ENCODE measurements around the gene ST7L. TPM values are rescaled to one million over a fixed set of nuclear protein-coding genes. Genes with fewer than 3 reads are reported as not detected.
A peak's percentile ranks its signal among the peaks of the same experiment; 100 is the strongest.

ST7L gene
- total and polyA plus RNA-seq, 9 of the 15 experiments (the other 6 are each of a cell fraction or from before 2014, with no cell fraction given): 9.0 to 32.5 (median 26.6) TPM

GRCh38 chr1:112575154-112575804 is 43.7 kb downstream of the ST7L start (continued):
- TF ChIP-seq PCBP2 (IDR thresholded peaks at IDR 0.05; ENCODE audit: low read depth, low read length, poor library complexity, severe bottlenecking) (no peak), HDAC1 (IDR thresholded peaks at IDR 0.05) (no peak; a peak in 1 of 4 replicates), PRMT5 (CRISPR knock-in tag; IDR thresholded peaks at IDR 0.05) (no peak), POLR3G (IDR thresholded peaks at IDR 0.05; ENCODE audit: extremely low read depth, insufficient read length, insufficient replicate concordance) (no peak), OTX1 (CRISPR knock-in tag; IDR thresholded peaks at IDR 0.05) (no peak), ETS1 (conservative IDR thresholded peaks at IDR 0.05; ENCODE audit: control insufficient read depth, low read depth, low read length) (no peak), SAFB2 (IDR thresholded peaks at IDR 0.05; ENCODE audit: borderline replicate concordance, low read depth, low read length, severe bottlenecking) (no peak), NUFIP1 (IDR thresholded peaks at IDR 0.05; ENCODE audit: partially characterized antibody) (no peak), ZC3H8 (IDR thresholded peaks at IDR 0.05) (no peak), SRSF9 (IDR thresholded peaks at IDR 0.05; ENCODE audit: borderline replicate concordance, low read depth, low read length) (no peak), JUNB (CRISPR knock-in tag; conservative IDR thresholded peaks at IDR 0.05) (peak; percentile 93), ZNF224 (CRISPR knock-in tag; IDR thresholded peaks at IDR 0.05) (no peak), SP2 (IDR thresholded peaks at IDR 0.05; ENCODE audit: extremely low read depth, low read depth, low read length, poor library complexity, severe bottlenecking) (no peak), TRIM25 (IDR thresholded peaks at IDR 0.05; ENCODE audit: borderline replicate concordance) (no peak), POLR2H (tag; IDR thresholded peaks at IDR 0.05; ENCODE audit: low read depth) (peak; percentile 38; the same call in 1 of the 2 replicates), ID3 (CRISPR knock-in tag; IDR thresholded peaks at IDR 0.05) (no peak), ID3 (tag; IDR thresholded peaks at IDR 0.05) (no peak), RBBP5 (IDR thresholded peaks at IDR 0.05; ENCODE audit: borderline replicate concordance, insufficient read depth, low read length, poor library complexity, severe bottlenecking) (no peak), ZNF707 (CRISPR knock-in tag; conservative IDR thresholded peaks at IDR 0.05) (no peak), RHOXF2B (CRISPR knock-in tag; conservative IDR thresholded peaks at IDR 0.05) (no peak), DLX4 (CRISPR knock-in tag; IDR thresholded peaks at IDR 0.05) (no peak), ZC3H4 (CRISPR knock-in tag; IDR thresholded peaks at IDR 0.05; ENCODE audit: borderline replicate concordance) (no peak), CREB1 (IDR thresholded peaks at IDR 0.05) (no peak), CREB1 (CRISPR knock-in tag; IDR thresholded peaks at IDR 0.05) (peak; percentile 28; the same call in 1 of the 2 replicates), HIVEP1 (CRISPR knock-in tag; IDR thresholded peaks at IDR 0.05) (no peak), RFX7 (CRISPR knock-in tag; IDR thresholded peaks at IDR 0.05) (no peak)

Data from K562 (cell line).